Measurements from ENCODE around the gene PRKCZ.
"Not testable (repeated sequence)": the region's sequence is repeated elsewhere in the genome, so short reads cannot be mapped to it uniquely, and the experiment has no call there.

The PRKCZ gene

GRCh38 chr1:2137257-2138121 lies 87.3 kb downstream of the PRKCZ start:
- no peak for FAIRE-seq

GRCh38 chr1:2139156-2139555 lies 88.9 kb downstream of the PRKCZ start:
- FAIRE-seq, result not testable (repeated sequence)

DNA sequence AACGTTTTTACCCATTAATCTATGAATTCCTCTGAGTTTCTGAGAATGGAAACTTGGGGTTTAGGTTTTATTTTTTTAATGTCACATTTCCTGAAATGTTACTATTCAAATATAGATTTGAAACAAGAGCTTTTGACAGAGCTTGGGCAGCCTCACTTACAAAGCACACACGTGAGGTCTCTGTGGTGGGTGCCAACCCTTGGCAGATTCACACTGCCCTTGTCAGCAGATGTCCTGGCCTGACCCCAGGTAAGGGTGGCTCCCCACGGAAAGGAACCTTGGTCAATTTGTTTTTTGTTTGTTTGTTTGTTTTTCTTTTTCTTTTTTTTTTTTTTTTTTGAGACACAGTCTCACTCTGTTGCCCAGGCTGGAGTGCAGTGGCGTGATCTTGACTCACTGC lies 90.8 kb downstream of the PRKCZ start:
- FAIRE-seq, result no peak

DNA sequence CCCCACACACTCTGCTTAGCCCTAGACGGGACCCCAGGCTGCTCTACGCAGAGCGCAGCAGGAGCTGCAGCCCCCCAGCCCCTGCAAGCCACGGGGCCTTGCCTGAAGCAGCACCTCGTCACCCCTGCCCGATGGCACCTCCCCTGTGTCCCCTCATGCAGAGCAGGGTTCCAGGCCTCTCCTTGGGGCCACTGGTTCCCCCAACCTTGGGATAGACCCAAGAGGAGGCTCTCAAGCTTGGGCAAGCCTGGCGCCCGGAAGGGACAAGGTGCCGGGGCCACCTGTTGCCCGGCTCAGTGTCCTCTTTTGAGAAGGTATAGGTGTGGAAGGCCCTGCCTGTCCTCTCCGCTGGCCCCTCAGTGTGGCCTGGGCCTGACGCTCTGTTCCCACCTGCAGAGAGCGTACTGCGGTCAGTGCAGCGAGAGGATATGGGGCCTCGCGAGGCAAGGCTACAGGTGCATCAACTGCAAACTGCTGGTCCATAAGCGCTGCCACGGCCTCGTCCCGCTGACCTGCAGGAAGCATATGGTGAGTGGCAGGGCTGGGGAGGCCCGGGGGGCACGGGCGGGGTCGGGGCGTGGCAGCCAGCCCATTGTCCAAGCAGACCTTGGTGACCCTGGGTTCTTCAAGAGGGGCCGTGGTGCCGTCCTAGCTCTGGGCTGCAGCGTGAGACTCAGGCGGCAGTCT lies 93.7 kb downstream of the PRKCZ start:
- FAIRE-seq, result no peak

GRCh38 chr1:2144501-2145090 lies 94.4 kb downstream of the PRKCZ start:
- no peak for FAIRE-seq

DNA sequence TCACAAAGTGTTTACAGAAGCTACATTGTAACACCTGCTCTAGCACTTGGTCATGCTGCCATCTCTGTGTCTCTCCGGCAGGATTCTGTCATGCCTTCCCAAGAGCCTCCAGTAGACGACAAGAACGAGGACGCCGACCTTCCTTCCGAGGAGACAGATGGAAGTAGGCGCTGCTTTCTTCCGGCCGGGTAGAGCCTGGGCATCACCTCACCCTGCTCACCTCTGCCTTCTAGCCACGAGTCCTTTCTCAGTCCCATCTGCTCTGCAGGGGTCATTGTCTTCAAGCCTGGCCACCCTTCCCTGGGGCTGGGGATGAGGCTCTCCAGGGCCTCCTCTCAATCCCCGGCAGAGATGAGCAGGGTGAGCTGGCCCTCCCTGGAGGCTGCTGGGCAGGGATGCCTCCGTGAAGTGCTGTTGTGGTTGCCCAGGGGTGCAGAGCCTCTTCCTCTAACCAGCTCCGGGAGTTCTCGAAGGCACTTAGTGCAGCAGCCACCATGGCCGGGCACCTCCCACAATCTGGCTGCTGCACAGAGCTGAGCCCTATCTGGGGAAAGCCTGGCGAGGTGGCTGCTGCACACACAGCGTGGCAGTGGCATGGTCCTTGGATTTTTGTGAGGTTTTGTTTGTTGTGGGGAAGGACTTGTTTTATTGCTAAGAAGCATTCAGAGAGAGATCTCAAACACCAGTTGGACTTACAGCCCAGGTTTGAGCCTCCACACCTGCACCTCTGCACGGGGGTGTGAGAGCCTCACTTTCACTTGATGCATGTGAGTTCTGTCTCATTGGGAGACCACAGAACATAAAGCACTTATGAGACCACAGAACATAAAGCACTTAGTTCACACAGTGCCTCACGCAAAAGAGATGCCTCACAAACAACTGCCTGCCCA lies 96.0 kb downstream of the PRKCZ start:
- FAIRE-seq, result no peak

- no peak for FAIRE-seq
These were observed 96.8 kb downstream of the PRKCZ start for GRCh38 chr1:2146836-2147517.

DNA sequence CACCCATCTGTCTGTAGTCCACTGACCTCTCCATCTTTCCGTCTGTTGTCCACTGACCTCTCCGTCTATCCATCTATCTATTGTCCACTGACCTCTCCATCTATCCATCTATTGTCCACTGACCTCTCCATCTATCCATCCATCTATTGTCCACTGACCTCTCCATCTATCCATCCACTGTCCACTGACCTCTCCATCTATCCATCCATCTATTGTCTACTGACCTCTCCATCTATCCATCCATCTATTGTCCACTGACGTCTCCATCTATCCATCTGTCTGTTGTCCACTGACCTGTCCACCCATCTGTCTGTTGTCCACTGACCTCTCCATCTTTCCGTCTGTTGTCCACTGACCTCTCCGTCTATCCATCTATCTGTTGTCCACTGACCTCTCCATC lies 97.7 kb downstream of the PRKCZ start:
- not testable (repeated sequence) for FAIRE-seq

GRCh38 chr1:2148691-2149090 lies 98.5 kb downstream of the PRKCZ start:
- no peak for FAIRE-seq

DNA sequence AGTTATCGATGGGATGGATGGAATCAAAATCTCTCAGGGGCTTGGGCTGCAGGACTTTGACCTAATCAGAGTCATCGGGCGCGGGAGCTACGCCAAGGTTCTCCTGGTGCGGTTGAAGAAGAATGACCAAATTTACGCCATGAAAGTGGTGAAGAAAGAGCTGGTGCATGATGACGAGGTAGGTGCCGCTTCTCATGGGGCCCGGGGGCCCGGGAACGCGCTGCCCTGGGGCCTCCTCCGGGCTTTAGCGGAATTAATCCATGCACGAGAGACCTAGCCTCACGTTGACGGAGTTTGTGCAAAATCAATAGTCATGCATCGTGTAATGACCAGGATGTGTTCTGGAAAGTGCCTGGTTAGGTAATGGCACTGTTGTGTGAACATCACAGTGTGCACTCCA lies 100.6 kb downstream of the PRKCZ start:
- FAIRE-seq, result no peak

DNA sequence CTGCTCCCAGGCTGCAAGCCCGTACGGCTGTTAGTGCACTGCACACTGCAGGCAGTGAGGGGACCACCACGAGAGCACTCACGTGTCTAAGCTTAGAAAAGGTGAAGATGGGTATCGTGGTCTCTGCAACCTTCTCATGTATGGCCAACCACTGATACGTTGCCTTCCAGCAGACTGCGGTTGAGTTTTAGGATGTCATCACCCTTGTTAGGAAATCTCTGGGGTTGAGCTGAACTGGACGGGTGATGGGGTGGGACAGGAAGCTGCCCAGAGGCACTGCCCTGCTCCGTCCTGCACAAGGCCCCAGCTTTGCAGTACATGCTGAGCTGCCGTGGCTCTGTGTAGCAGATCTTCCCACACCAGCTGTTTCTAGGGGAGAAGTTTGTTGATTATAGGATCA lies 101.0 kb downstream of the PRKCZ start:
- FAIRE-seq, result no peak

GRCh38 chr1:2151911-2152310 lies 101.7 kb downstream of the PRKCZ start:
- FAIRE-seq, result no peak

DNA sequence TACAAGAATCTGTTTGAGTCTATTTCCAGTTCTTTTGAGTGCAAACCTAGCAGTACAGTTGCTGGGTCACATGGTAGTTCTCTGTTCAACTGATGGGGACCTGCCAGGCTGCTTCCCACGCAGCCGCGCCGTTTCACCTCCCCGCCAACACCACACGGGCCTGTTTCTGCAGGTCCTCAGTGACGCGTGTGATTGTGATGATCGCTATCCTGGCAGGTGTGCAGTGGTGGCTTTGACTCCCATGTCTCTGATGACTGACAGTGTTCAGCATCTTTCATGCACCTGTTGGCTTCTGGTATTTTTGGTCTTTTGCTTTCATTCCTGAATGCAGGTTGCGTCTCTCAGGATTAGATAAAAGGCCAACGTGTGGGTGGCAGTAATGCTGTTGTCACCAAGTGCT lies 102.7 kb downstream of the PRKCZ start:
- FAIRE-seq, result no peak

- FAIRE-seq, result no peak
These were observed 103.8 kb downstream of the PRKCZ start for GRCh38 chr1:2154022-2154421.

DNA sequence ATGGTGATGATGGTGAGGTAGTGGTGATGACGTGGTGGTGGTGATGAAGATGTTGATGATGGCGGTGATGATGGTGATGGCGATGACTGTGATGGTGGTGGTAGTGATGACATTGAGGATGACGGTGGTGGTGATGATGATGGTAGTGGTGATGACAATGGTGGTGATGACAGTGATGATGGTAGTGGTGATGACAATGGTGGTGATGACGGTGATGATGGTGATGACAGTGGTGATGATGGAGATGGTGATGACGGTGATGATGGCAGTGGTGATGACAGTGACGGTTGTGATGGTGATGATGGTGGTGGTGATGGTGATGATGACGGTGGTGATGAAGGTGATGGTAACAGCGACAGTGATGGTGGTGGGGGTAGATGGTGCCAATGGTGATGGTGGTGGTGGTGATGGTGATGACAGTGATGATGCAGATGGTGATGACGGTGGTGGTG lies 105.0 kb downstream of the PRKCZ start:
- no peak for FAIRE-seq

- FAIRE-seq, result no peak
These were observed 105.6 kb downstream of the PRKCZ start for GRCh38 chr1:2155788-2156187.

GRCh38 chr1:2156866-2157265 lies 106.7 kb downstream of the PRKCZ start:
- FAIRE-seq, result no peak

DNA sequence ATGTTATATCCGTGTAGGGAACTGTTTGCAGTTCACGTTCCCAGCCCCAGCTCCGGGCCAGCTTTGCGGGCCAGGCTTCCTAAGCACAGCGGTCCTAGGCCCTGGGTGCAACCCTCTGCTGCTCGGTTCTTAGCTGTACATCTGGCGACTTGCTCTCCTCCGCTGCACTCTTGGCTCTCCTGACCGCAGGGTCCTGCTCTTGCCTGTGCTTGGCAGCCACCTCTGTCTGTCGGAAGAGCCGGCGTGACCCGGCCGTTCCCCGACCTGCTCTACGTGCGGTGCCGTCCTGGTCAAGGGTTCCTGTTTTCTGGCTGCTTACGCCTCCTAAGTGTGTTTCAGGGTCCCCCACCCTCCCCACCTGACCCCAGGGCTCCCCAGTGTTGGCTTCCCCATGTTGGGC lies 107.6 kb downstream of the PRKCZ start:
- FAIRE-seq, result no peak

- FAIRE-seq, result no peak
These were observed 108.1 kb downstream of the PRKCZ start for GRCh38 chr1:2158272-2158671.

- FAIRE-seq, result no peak
These were observed 108.9 kb downstream of the PRKCZ start for GRCh38 chr1:2159124-2159523.

DNA sequence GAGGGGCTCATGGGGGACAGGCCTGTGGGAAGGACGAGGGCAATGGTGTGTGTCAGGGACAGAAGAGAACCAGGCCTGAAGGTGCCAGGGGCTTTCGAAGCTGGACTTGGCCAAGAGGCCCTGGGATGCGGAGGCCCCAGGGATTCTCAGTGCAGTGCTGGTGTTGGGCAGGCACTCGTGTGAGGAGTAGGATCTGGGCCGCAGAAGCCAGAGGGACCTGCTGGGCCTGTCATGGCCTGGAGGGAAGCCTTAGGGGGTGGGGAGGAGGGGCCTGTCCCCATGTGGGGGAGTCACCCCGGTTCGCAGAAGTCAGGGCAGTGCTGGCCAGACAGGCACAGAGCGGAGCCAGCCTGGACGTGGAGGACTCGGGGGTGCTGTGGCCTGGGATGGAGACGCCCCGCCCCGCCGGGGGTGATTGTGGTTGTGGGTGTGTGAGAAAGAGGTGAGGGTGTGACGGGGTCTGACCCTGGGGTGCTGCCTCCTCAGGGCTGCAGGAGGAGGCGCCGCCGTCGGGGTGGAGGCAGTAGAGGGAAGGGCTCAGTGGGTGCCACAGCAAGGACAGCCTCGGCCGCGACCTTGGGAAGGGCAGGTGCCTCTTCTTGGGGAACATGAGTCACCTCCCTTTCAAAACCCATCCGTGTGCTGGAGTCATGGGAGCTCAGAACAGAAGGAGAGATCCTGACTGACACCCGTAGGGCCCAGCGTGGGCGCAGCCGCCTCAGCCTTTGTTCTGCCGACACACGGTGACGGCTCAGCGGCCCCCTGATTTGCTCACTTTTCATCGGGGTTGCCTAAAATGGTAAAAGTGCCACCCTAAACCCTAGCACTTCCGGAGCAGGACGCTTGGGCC lies 110.5 kb downstream of the PRKCZ start:
- FAIRE-seq, result no peak

Data from endometrium (tissue), 2 donors.